HCT116 (cell line): ENCODE data around the gene SBF1. TPM values are rescaled to one million over a fixed set of nuclear protein-coding genes. Genes with fewer than 3 reads are reported as not detected.

ENCODE experiments used
- ATAC-seq: fragments of 200-7000 bp; cut with Tn5 transposase; 2 replicates; pipeline ENCODE4 v1.9.1; 2020; ENCODE audit warnings: mild to moderate bottlenecking, moderate library complexity
- BruUV-seq: library from RNA; stranded (reverse); fragments of 400-500 nt; replicated peaks from 2 replicates; lab custom pipeline; 2021; lab: Mats Ljungman, UMichigan
- CTCF ChIA-PET: fragments of 300-600 bp; sonication (Branson Sonifier 250); formaldehyde crosslinking; loops from one replicate; lab custom pipeline; 2021; ENCODE audit warnings: antibody characterized with exemption; lab: Charles Lee
- POLR2A ChIA-PET: fragments of 300-600, 350-600 bp; sonication (Branson Sonifier 250); formaldehyde crosslinking; loops from one replicate; lab custom pipeline; 2021; ENCODE audit warnings: antibody characterized with exemption; lab: Charles Lee
- RAD21 ChIA-PET, 2 experiments: fragments of 300-600 bp; sonication (Branson Sonifier 250); formaldehyde crosslinking; loops; one replicate each; lab custom pipeline; 2023; ENCODE audit warnings: low total read pairs in 2 of 2; ENCODE audit not compliant: uncharacterized antibody in 2 of 2, unreplicated experiment in 2 of 2, low non-redundant PET in 1 of 2; lab: Charles Lee
- DNase-seq: peaks from one replicate; pipeline ENCODE4 v3.0.0-alpha.2; 2010; ENCODE audit warnings: low read depth, low spot score
- H2AFZ ChIP-seq: fragments of 200-600 bp; shearing (Covaris generic), sonication (generic); 2 replicates; pipeline ENCODE4 v1.6.1; 2017; ENCODE audit warnings: low read depth, mixed run types, mixed read lengths, antibody characterized with exemption, low read length; ENCODE audit not compliant: poor library complexity, severe bottlenecking
- H3K27ac ChIP-seq: 2 replicates; pipeline ENCODE4 v1.5.1; 2012; ENCODE audit warnings: low read depth, low read length
- H3K27me3 ChIP-seq: fragments of 200-600 bp; sonication (generic); 2 replicates; pipeline ENCODE4 v1.6.1; 2016; ENCODE audit warnings: mixed run types, low read length, mixed read lengths; ENCODE audit not compliant: insufficient read depth
- H3K36me3 ChIP-seq, 2 experiments: fragments of 200-500 bp in 1 of 2; fragments of 200-600 bp in 1 of 2; sonication (Bioruptor generic) in 1 of 2; sonication (generic) in 1 of 2; 2 replicates each; pipeline versions ENCODE4 v1.5.1 to v1.6.1; 2014 to 2016; ENCODE audit warnings: low read length in 2 of 2, inconsistent platforms in 1 of 2, mixed read lengths in 1 of 2, mixed run types in 1 of 2; ENCODE audit not compliant: insufficient read depth in 2 of 2, control insufficient read depth in 1 of 2
- H3K4me1 ChIP-seq, 2 experiments: fragments of 200-600 bp in 1 of 2; sonication (generic) in 1 of 2; 2 replicates each; pipeline versions ENCODE4 v1.5.1 to v1.6.1; 2012 to 2017; ENCODE audit warnings: low read length in 2 of 2, inconsistent platforms in 1 of 2, mild to moderate bottlenecking in 1 of 2, mixed read lengths in 1 of 2, mixed run types in 1 of 2, moderate library complexity in 1 of 2; ENCODE audit not compliant: insufficient read depth in 2 of 2, control insufficient read depth in 1 of 2
- H3K4me2 ChIP-seq: fragments of 200-600 bp; sonication (generic); 2 replicates; pipeline ENCODE4 v1.6.1; 2017; ENCODE audit warnings: mixed run types, low read length, mixed read lengths
- H3K4me3 ChIP-seq, 2 experiments: fragments of 200-600 bp in 1 of 2; sonication (generic) in 1 of 2; replicated peaks in 1 of 2; 2 replicates each; pipeline ENCODE4 v1.5.1; 2011 to 2016; ENCODE audit warnings: low read length in 2 of 2, control low read depth in 1 of 2, low read depth in 1 of 2, mild to moderate bottlenecking in 1 of 2, mixed read lengths in 1 of 2, mixed run types in 1 of 2
- H3K79me2 ChIP-seq: fragments of 200-600 bp; sonication (generic); 2 replicates; pipeline ENCODE4 v1.6.1; 2017; ENCODE audit warnings: mild to moderate bottlenecking, mixed run types, low read length, moderate library complexity, mixed read lengths; ENCODE audit not compliant: insufficient read depth
- H3K9ac ChIP-seq: fragments of 200-600 bp; sonication (generic); 2 replicates; pipeline ENCODE4 v1.6.1; 2016; ENCODE audit warnings: low read length, mixed read lengths
- H3K9me2 ChIP-seq: fragments of 200-600 bp; sonication (generic), shearing (Covaris generic); 2 replicates; pipeline ENCODE4 v1.6.1; 2017; ENCODE audit warnings: mixed run types, mild to moderate bottlenecking, moderate library complexity; ENCODE audit not compliant: insufficient read depth
- H3K9me3 ChIP-seq, 2 experiments: fragments of 200-500 bp in 1 of 2; fragments of 200-600 bp in 1 of 2; sonication (Bioruptor generic) in 1 of 2; sonication (generic) in 1 of 2; 2 replicates each; pipeline ENCODE4 v1.6.1; 2014 to 2017; ENCODE audit warnings: low read length in 2 of 2, mixed read lengths in 2 of 2, inconsistent platforms in 1 of 2, low read depth in 1 of 2, mild to moderate bottlenecking in 1 of 2, mixed run types in 1 of 2, moderate library complexity in 1 of 2; ENCODE audit not compliant: control insufficient read depth in 1 of 2, insufficient read depth in 1 of 2
- H4K20me1 ChIP-seq: fragments of 200-600 bp; sonication (generic), shearing (Covaris generic); 2 replicates; pipeline ENCODE4 v1.6.1; 2017; ENCODE audit warnings: mixed run types, mild to moderate bottlenecking, moderate library complexity; ENCODE audit not compliant: insufficient read depth
- CBX3 ChIP-seq: IDR thresholded peaks from 2 replicates; pipeline ENCODE4 v1.6.1; 2012; ENCODE audit warnings: low read depth
- EZH2 ChIP-seq: fragments of 200-600 bp; sonication (generic); IDR thresholded peaks from 2 replicates; pipeline ENCODE4 v1.6.1; 2017; ENCODE audit warnings: antibody characterized with exemption, mixed run types
- FOSL1 ChIP-seq: IDR thresholded peaks from 2 replicates; pipeline ENCODE4 v1.6.1; 2012; ENCODE audit warnings: low read depth
- POLR2AphosphoS5 ChIP-seq: IDR thresholded peaks from 2 replicates; pipeline ENCODE4 v1.6.1; 2011; ENCODE audit warnings: mild to moderate bottlenecking, low read depth, low read length, moderate library complexity
- SIN3A ChIP-seq: IDR thresholded peaks from 2 replicates; pipeline ENCODE4 v1.6.1; 2012; ENCODE audit warnings: low read depth
- SP1 ChIP-seq: IDR thresholded peaks from 2 replicates; pipeline ENCODE4 v1.6.1; 2012; ENCODE audit warnings: low read depth
- SRF ChIP-seq: IDR thresholded peaks from 2 replicates; pipeline ENCODE4 v1.6.1; 2012; ENCODE audit warnings: low read depth
- intact Hi-C: fragments of 100-400 bp; cut with micrococcal nuclease; formaldehyde crosslinking; loops from 2 replicates; pipeline ENCODE4 v1.10.0; 2022
- total RNA-seq: library from RNA; stranded (reverse); gene quantifications from one replicate; pipeline ENCODE4 v1.2.1, GENCODE V29; 2021; ENCODE audit not compliant: unreplicated experiment
- TF ChIP-seq, protein P1 (sequence below), 3 experiments: fragments of 200-600 bp in 1 of 3; sonication (generic) in 1 of 3; IDR thresholded peaks in 2 of 3; conservative IDR thresholded peaks in 1 of 3; 2 replicates each; pipeline ENCODE4 v1.5.1; 2012 to 2017; ENCODE audit warnings: low read depth in 2 of 3, low read length in 2 of 3, antibody characterized with exemption in 1 of 3, borderline replicate concordance in 1 of 3, control low read depth in 1 of 3, mild to moderate bottlenecking in 1 of 3, mixed read lengths in 1 of 3, mixed run types in 1 of 3, moderate library complexity in 1 of 3; ENCODE audit not compliant: insufficient read depth in 1 of 3
- TF ChIP-seq, protein P2 (sequence below): IDR thresholded peaks from 2 replicates; pipeline ENCODE4 v1.6.1; 2012
- TF ChIP-seq, protein P3 (sequence below): IDR thresholded peaks from 2 replicates; pipeline ENCODE4 v1.6.1; 2011; ENCODE audit warnings: mild to moderate bottlenecking, low read length, moderate library complexity; ENCODE audit not compliant: insufficient replicate concordance; ENCODE audit errors: extremely low read depth

The SBF1 gene
- total RNA-seq, 1 experiment from 2014 or later: 91.1 TPM

DNA sequence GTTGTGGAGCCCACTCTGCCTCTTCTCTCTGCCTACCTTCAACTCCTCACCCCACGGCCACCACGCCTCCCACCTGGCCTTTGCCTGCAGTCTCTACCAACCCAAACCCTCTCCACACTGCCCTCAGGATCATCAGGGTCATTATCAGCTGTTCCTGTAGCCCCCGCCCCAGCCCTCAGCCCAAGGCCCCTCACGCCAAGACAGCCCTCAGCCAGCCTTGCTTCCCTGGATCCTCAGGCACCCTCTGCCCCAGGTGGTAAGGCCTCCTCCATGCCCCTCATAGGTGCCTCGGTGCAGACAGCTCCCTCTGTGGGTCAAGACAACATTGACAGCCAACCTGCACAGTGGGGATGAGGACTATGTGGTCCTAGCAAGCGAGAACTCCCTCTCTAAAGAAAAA, 1.7 kb downstream of the SBF1 start:
- no peak overlapping the region for H2AFZ ChIP-seq
- no peak for TF ChIP-seq CBX3
- TF ChIP-seq, protein P1, sequence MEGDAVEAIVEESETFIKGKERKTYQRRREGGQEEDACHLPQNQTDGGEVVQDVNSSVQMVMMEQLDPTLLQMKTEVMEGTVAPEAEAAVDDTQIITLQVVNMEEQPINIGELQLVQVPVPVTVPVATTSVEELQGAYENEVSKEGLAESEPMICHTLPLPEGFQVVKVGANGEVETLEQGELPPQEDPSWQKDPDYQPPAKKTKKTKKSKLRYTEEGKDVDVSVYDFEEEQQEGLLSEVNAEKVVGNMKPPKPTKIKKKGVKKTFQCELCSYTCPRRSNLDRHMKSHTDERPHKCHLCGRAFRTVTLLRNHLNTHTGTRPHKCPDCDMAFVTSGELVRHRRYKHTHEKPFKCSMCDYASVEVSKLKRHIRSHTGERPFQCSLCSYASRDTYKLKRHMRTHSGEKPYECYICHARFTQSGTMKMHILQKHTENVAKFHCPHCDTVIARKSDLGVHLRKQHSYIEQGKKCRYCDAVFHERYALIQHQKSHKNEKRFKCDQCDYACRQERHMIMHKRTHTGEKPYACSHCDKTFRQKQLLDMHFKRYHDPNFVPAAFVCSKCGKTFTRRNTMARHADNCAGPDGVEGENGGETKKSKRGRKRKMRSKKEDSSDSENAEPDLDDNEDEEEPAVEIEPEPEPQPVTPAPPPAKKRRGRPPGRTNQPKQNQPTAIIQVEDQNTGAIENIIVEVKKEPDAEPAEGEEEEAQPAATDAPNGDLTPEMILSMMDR (IDR thresholded peaks at IDR 0.05 in 2 of 3, conservative IDR thresholded peaks at IDR 0.05 in 1 of 3; ENCODE audit: borderline replicate concordance in 1 of 3, insufficient read depth in 1 of 3, low read depth in 2 of 3, low read length in 2 of 3): peak in 2 of 3 experiments; percentile 71 to 73; a peak in 5 of 6 replicates
- TF ChIP-seq, all 23 proteins: peak for 1
- intact Hi-C loops: no loop called here
- DNase-seq: peak; percentile 43
- ChIA-PET CTCF (interaction anchor here (1.0 to 1.3 kb wide), 3 partner anchors 23 to 52 kb away, joined by 3 to 4 read pairs (median 3); partner anchors contain the start of gene SCO2), POLR2A (no interaction called here), RAD21 (no interaction called here)
- Histone ChIP-seq H4K20me1 (peaks cover 6% of the 10 kb centered on the region; the same call in 1 of the 2 replicates), H3K4me3 (peak overlapping the region in 1 of 2 experiments; percentile 70; a peak in 3 of 4 replicates), H3K9me3 (no peaks in the 10 kb centered on the region), H3K36me3 (no peaks in the 10 kb centered on the region), H3K4me1 (peaks cover 30 to 56% of the 10 kb centered on the region in 2 experiments), H3K9me2 (no peaks in the 10 kb centered on the region), H3K27me3 (no peaks in the 10 kb centered on the region), H3K4me2 (peak overlapping the region; percentile 96), H3K79me2 (peaks cover 61% of the 10 kb centered on the region), H3K27ac (no peak overlapping the region; the same call in 1 of the 2 replicates), H3K9ac (no peak overlapping the region)
- BruUV-seq: no TSS peak
- peak; percentile 63 for ATAC-seq

DNA sequence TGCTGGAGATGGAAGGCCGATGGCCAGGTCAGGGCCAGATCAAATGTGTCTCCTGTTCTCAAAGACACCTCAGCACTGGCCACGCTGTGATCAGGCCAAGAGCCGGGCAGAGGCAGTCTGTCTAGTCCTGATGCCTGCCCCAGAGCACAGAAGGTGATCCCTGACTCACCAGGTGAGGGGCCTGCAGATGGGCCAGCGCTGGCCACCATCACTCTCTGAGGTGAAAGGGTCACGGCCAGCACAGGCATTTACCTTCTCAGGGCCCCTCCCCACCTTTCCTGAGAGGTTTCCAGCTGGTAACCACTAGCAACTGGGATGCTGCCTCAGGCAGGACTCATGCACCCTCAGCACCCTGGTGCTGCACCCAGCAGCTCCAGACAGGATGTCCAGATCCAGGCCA, 2.9 kb downstream of the SBF1 start:
- Histone ChIP-seq H3K9ac (no peak overlapping the region), H3K27ac (no peak overlapping the region), H3K4me3 (no peak overlapping the region), H3K27me3 (no peaks in the 10 kb centered on the region)
- intact Hi-C loops: no loop called here
- CTCF ChIA-PET: no interaction called here
- TF ChIP-seq, protein P2, sequence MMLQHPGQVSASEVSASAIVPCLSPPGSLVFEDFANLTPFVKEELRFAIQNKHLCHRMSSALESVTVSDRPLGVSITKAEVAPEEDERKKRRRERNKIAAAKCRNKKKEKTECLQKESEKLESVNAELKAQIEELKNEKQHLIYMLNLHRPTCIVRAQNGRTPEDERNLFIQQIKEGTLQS: no peak
- TF ChIP-seq SP1 (no peak), FOSL1 (no peak), EZH2 (no peak), SIN3A (no peak), SRF (no peak), POLR2AphosphoS5 (no peak)
- TF ChIP-seq, protein P3, sequence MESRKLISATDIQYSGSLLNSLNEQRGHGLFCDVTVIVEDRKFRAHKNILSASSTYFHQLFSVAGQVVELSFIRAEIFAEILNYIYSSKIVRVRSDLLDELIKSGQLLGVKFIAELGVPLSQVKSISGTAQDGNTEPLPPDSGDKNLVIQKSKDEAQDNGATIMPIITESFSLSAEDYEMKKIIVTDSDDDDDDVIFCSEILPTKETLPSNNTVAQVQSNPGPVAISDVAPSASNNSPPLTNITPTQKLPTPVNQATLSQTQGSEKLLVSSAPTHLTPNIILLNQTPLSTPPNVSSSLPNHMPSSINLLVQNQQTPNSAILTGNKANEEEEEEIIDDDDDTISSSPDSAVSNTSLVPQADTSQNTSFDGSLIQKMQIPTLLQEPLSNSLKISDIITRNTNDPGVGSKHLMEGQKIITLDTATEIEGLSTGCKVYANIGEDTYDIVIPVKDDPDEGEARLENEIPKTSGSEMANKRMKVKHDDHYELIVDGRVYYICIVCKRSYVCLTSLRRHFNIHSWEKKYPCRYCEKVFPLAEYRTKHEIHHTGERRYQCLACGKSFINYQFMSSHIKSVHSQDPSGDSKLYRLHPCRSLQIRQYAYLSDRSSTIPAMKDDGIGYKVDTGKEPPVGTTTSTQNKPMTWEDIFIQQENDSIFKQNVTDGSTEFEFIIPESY: no peak
- TF ChIP-seq, all 23 proteins: peak for 0
- Histone ChIP-seq H3K79me2 (peaks cover 61% of the 10 kb centered on the region), H3K9me2 (no peaks in the 10 kb centered on the region), H3K4me2 (no peak overlapping the region), H3K4me1 (peaks cover 30 to 56% of the 10 kb centered on the region in 2 experiments), H3K36me3 (no peaks in the 10 kb centered on the region; a peak in 2 of 4 replicates), H2AFZ (no peak overlapping the region), H3K9me3 (no peaks in the 10 kb centered on the region), H4K20me1 (peaks cover 6% of the 10 kb centered on the region; the same call in 1 of the 2 replicates)
- BruUV-seq: no TSS peak
- ChIA-PET RAD21 (no interaction called here), POLR2A (no interaction called here)
- DNase-seq (no peak), ATAC-seq (no peak)
